Kidney (tissue), 14 donors: ENCODE data around the gene DOCK7. TPM values are rescaled to one million over a fixed set of nuclear protein-coding genes. Genes with fewer than 3 reads are reported as not detected.

Experiments
- DNase-seq, 5 donors: peaks; one replicate each; pipeline ENCODE4 v3.0.0-alpha.2; 2013 to 2020
- FAIRE-seq: peaks from 2 replicates; lab custom pipeline; 2012; peaks lifted over from hg19 to GRCh38; lab: Jason Lieb, UNC
- H3K27ac ChIP-seq, 2 donors: one replicate each; pipeline ENCODE4 v1.7.0; 2013; ENCODE audit warnings: low read depth in 2 of 2, low read length in 2 of 2, inconsistent platforms in 1 of 2
- H3K27me3 ChIP-seq: one replicate; pipeline ENCODE4 v1.7.1; 2013; ENCODE audit warnings: low read length, inconsistent platforms; ENCODE audit not compliant: control insufficient read depth, insufficient read depth
- H3K36me3 ChIP-seq, 3 donors: one replicate each; pipeline versions ENCODE4 v1.7.0 to v1.7.1; 2013; ENCODE audit warnings: low read length in 3 of 3, control low read depth in 1 of 3, inconsistent platforms in 1 of 3; ENCODE audit not compliant: insufficient read depth in 3 of 3, control insufficient read depth in 2 of 3
- H3K4me1 ChIP-seq, 3 donors: one replicate each; pipeline versions ENCODE4 v1.7.0 to v1.7.1; 2013; ENCODE audit warnings: low read length in 3 of 3, inconsistent platforms in 1 of 3, low read depth in 1 of 3; ENCODE audit not compliant: control insufficient read depth in 2 of 3, insufficient read depth in 2 of 3
- H3K4me3 ChIP-seq, 3 donors: one replicate each; pipeline versions ENCODE4 v1.7.0 to v1.8.1; 2013; ENCODE audit warnings: low read length in 3 of 3, control low read depth in 1 of 3, inconsistent platforms in 1 of 3
- H3K9ac ChIP-seq, 3 donors: one replicate each; pipeline versions ENCODE4 v1.7.0 to v1.7.1; 2013; ENCODE audit warnings: low read length in 3 of 3, control low read depth in 1 of 3, inconsistent platforms in 1 of 3
- H3K9me3 ChIP-seq, 3 donors: one replicate each; pipeline versions ENCODE4 v1.7.0 to v1.7.1; 2013; ENCODE audit warnings: low read length in 3 of 3, control low read depth in 1 of 3, inconsistent platforms in 1 of 3; ENCODE audit not compliant: control insufficient read depth in 2 of 3, insufficient read depth in 1 of 3
- intact Hi-C: fragments of 100-400 bp; cut with DNase I; formaldehyde crosslinking; loops from one replicate; pipeline ENCODE4 v1.11.1; 2022
- polyA plus RNA-seq: library from polyadenylated mRNA; stranded (reverse); fragments of 350-450 nt; fragmentation: Illumina TruSeq; extraction: RNeasy Lipid Tissue Mini Kit (QIAGEN cat#74804); gene quantifications from one replicate; pipeline ENCODE4 v1.2.3, GENCODE V29; 2014; ENCODE audit warnings: low read depth, low replicate concordance; ENCODE audit not compliant: insufficient read depth
- total RNA-seq: library from RNA; stranded (reverse); fragmentation: NEBNext Ultra II Directional; extraction: Animal tissue kit (Norgen Biotek cat#: 25700); gene quantifications from one replicate; pipeline ENCODE4 v1.2.1, GENCODE V29; 2021
- TF ChIP-seq, protein P1 (sequence below): IDR thresholded peaks from 3 replicates; pipeline ENCODE4 v1.5.1; 2012; ENCODE audit warnings: mild to moderate bottlenecking, moderate library complexity, borderline replicate concordance; ENCODE audit not compliant: insufficient read depth; ENCODE audit errors: extremely low read depth
- donor health status: control.
- donor health status: control.
- donor health status: control.
- donor health status: control.
- donor health status: control.
- donor health status: DM: yes; HTN: yes; CAD: no.
- donor health status: Normal renal cell carcinoma (clear cell type).

Gene DOCK7
- total and polyA plus RNA-seq, 2 donors from 2014 or later = 11.0 to 34.0 TPM

DNA sequence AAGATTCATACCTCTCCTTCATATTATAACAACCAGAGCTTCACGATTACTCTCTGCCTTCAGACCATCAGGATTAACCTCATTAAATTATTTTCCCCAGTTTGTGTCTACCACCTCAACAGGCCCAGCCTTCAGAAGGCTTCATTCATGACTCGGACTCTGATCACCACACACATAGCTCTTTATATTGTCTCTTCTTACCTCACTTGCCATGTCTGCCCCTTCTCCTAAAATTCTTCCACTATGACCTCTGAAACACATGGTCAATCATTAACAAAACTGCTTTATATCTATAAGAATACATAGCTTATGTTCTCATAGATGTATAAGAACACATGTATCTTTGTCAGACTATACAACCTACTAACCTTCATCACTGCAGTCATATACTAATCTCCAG lies 171.6 kb downstream of the DOCK7 start:
- no peak overlapping the region for H3K9ac ChIP-seq
- peaks cover 0 to 5% (median 0%) of the 10 kb centered on the region in 3 donors for H3K9me3 ChIP-seq
- no peak overlapping the region for H3K27ac ChIP-seq
- H3K4me3 ChIP-seq = no peak overlapping the region
- H3K4me1 ChIP-seq = peaks cover 0 to 7% (median 2%) of the 10 kb centered on the region in 3 donors
- DNase-seq = peak in 1 of 5 donors; percentile 3
- no peak for FAIRE-seq
- intact Hi-C loops = no loop called here
- no peaks in the 10 kb centered on the region for H3K27me3 ChIP-seq
- peaks cover 0 to 3% (median 0%) of the 10 kb centered on the region in 3 donors for H3K36me3 ChIP-seq
- TF ChIP-seq, protein P1, sequence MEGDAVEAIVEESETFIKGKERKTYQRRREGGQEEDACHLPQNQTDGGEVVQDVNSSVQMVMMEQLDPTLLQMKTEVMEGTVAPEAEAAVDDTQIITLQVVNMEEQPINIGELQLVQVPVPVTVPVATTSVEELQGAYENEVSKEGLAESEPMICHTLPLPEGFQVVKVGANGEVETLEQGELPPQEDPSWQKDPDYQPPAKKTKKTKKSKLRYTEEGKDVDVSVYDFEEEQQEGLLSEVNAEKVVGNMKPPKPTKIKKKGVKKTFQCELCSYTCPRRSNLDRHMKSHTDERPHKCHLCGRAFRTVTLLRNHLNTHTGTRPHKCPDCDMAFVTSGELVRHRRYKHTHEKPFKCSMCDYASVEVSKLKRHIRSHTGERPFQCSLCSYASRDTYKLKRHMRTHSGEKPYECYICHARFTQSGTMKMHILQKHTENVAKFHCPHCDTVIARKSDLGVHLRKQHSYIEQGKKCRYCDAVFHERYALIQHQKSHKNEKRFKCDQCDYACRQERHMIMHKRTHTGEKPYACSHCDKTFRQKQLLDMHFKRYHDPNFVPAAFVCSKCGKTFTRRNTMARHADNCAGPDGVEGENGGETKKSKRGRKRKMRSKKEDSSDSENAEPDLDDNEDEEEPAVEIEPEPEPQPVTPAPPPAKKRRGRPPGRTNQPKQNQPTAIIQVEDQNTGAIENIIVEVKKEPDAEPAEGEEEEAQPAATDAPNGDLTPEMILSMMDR = no peak

DNA sequence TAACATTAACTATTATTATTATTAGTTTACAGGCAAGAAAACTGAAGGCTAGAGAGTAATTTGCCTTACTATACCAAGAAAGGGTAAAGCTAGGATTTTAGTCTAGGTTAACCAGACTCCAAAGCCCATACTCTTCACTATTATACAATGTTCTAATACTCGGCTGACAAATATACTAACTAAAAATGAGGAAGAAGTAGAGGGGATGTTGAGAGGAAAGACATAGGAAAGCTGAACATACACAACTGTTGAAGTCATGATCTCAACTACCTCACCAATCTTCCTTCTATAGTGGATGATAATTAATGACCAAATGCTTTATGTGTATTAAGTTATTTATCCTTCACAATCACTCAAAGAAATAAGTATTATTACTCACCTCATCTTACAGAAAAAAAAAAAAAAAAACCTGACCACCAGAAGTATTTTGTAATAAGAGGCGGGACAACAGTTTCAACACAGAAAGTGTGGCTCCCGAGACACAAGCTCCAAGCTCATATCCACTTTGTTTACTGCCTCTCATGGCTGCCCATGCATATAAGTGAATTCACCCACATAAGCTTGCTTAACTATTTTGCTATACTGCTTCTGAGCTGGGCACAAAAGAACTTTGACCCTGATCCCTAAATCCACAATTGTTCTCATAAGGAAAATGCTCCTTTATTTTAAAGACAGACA lies 173.3 kb downstream of the DOCK7 start:
- H3K27me3 ChIP-seq = no peaks in the 10 kb centered on the region
- no peak overlapping the region for H3K4me3 ChIP-seq
- peaks cover 0 to 7% (median 2%) of the 10 kb centered on the region in 3 donors for H3K4me1 ChIP-seq
- H3K9ac ChIP-seq = no peak overlapping the region
- H3K27ac ChIP-seq = no peak overlapping the region
- peaks cover 0 to 5% (median 0%) of the 10 kb centered on the region in 3 donors for H3K9me3 ChIP-seq
- FAIRE-seq (peak; percentile 29), DNase-seq (peak in 3 of 5 donors; percentile 14 to 70 (median 45))
- peaks cover 0 to 6% (median 0%) of the 10 kb centered on the region in 3 donors for H3K36me3 ChIP-seq
- intact Hi-C loops = no loop called here
- TF ChIP-seq, protein P1 = no peak

DNA sequence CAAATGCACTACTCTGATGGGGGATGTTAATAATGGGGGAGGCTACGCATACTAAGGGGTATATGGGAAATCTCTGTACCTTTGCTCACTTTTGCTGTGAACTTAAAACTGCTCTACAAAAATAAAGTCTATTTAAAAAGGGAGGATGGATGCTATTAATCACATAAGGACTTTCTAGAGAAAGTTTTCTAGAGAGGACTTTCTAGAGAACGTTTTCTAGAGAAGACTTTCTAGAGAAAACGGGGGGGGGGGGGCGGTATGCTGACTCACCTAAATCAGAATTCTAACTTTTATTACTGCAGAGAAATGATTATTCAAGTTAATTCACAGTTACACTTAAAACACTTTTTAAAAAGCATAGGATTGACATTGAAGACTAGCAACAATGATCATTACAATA lies 175.2 kb downstream of the DOCK7 start:
- Histone ChIP-seq H3K27me3 (no peaks in the 10 kb centered on the region), H3K4me1 (peaks cover 0 to 7% (median 2%) of the 10 kb centered on the region in 3 donors), H3K4me3 (no peak overlapping the region), H3K9me3 (no peaks in the 10 kb centered on the region), H3K27ac (no peak overlapping the region), H3K36me3 (peaks cover 0 to 6% (median 0%) of the 10 kb centered on the region in 3 donors), H3K9ac (no peak overlapping the region)
- no peak for DNase-seq
- no peak for FAIRE-seq
- intact Hi-C loops = no loop called here
- TF ChIP-seq, protein P1 = no peak
